ENCODE results near the gene GALNT2. TPM values are rescaled to one million over a fixed set of nuclear protein-coding genes. Genes with fewer than 3 reads are reported as not detected.

The GALNT2 gene
- total RNA-seq, 1 donor from 2014 or later, result 41.3 TPM

GRCh38 chr1:230199034-230199433, 132.0 kb downstream of the GALNT2 start:
- intact Hi-C loops (cut with micrococcal nuclease), result no loop called here

- intact Hi-C loops (cut with micrococcal nuclease), result no loop called here
These were observed 132.5 kb downstream of the GALNT2 start for GRCh38 chr1:230199554-230199953.

GRCh38 chr1:230200276-230200675, 133.2 kb downstream of the GALNT2 start:
- intact Hi-C loops (cut with micrococcal nuclease), result no loop called here

- intact Hi-C loops (cut with micrococcal nuclease), result no loop called here
These were observed 134.4 kb downstream of the GALNT2 start for GRCh38 chr1:230201445-230201844.

GRCh38 chr1:230204842-230205241, 137.8 kb downstream of the GALNT2 start:
- intact Hi-C loops (cut with micrococcal nuclease), result no loop called here

GRCh38 chr1:230205719-230206198, 138.7 kb downstream of the GALNT2 start:
- intact Hi-C loops (cut with micrococcal nuclease), result no loop called here

GRCh38 chr1:230206207-230206606, 139.2 kb downstream of the GALNT2 start:
- intact Hi-C loops (cut with micrococcal nuclease), result no loop called here

- intact Hi-C loops (cut with micrococcal nuclease), result no loop called here
These were observed 139.9 kb downstream of the GALNT2 start for GRCh38 chr1:230206976-230207375.

GRCh38 chr1:230207598-230207997, 140.6 kb downstream of the GALNT2 start:
- intact Hi-C loops (cut with micrococcal nuclease), result no loop called here

GRCh38 chr1:230208619-230209261, 141.7 kb downstream of the GALNT2 start:
- intact Hi-C loops (cut with micrococcal nuclease), result loop anchor here (1.0 to 2.0 kb wide), 2 partner anchors 21 to 106 kb away; no protein-coding TSS in a partner anchor

- intact Hi-C loops (cut with micrococcal nuclease), result no loop called here
These were observed 143.4 kb downstream of the GALNT2 start for GRCh38 chr1:230210326-230210980.

GRCh38 chr1:230210981-230211336, 143.9 kb downstream of the GALNT2 start:
- intact Hi-C loops (cut with micrococcal nuclease), result no loop called here

- intact Hi-C loops (cut with micrococcal nuclease), result loop anchor here (2.0 kb wide), 1 partner anchor 41 kb away; no protein-coding TSS in a partner anchor
These were observed 144.6 kb downstream of the GALNT2 start for GRCh38 chr1:230211436-230212145.

GRCh38 chr1:230212405-230212936, 145.4 kb downstream of the GALNT2 start:
- intact Hi-C loops (cut with micrococcal nuclease), result loop anchor here (2.0 kb wide), 1 partner anchor 42 kb away; no protein-coding TSS in a partner anchor

- intact Hi-C loops (cut with micrococcal nuclease), result no loop called here
These were observed 148.0 kb downstream of the GALNT2 start for GRCh38 chr1:230215031-230215430.

- intact Hi-C loops (cut with micrococcal nuclease), result no loop called here
These were observed 148.5 kb downstream of the GALNT2 start for GRCh38 chr1:230215529-230215928.

GRCh38 chr1:230216896-230217295, 149.9 kb downstream of the GALNT2 start:
- intact Hi-C loops (cut with micrococcal nuclease), result no loop called here

- intact Hi-C loops (cut with micrococcal nuclease), result no loop called here
These were observed 151.6 kb downstream of the GALNT2 start for GRCh38 chr1:230218667-230219066.

- intact Hi-C loops (cut with micrococcal nuclease), result no loop called here
These were observed 152.4 kb downstream of the GALNT2 start for GRCh38 chr1:230219174-230220067.

GRCh38 chr1:230220478-230220877, 153.4 kb downstream of the GALNT2 start:
- intact Hi-C loops (cut with micrococcal nuclease), result no loop called here

GRCh38 chr1:230220907-230221306, 153.9 kb downstream of the GALNT2 start:
- intact Hi-C loops (cut with micrococcal nuclease), result no loop called here
